Tibial nerve (tissue), 4 donors: Measurements from ENCODE around the gene ERP27. TPM values are rescaled to one million over a fixed set of nuclear protein-coding genes. Genes with fewer than 3 reads are reported as not detected.
A peak's percentile ranks its signal among the peaks of the same experiment; 100 is the strongest.

ENCODE experiments used
- DNase-seq, 2 donors: peaks; one replicate each; pipeline ENCODE4 v3.0.0-alpha.2; 2019; ENCODE audit warnings: low spot score in 2 of 2
- H3K27ac ChIP-seq, 4 donors: fragments of 200-600 bp; sonication (generic) in 3 of 4; one replicate each; pipeline ENCODE4 v1.5.1; 2017 to 2019; ENCODE audit warnings: mild to moderate bottlenecking in 1 of 4
- H3K27me3 ChIP-seq, 2 donors: fragments of 200-600 bp; sonication (generic) in 1 of 2; one replicate each; pipeline versions ENCODE4 v1.5.1 to v1.6.0; 2017 to 2019
- H3K36me3 ChIP-seq, 3 donors: fragments of 200-600 bp; sonication (generic); one replicate each; pipeline ENCODE4 v1.5.1; 2018 to 2019
- H3K4me1 ChIP-seq, 4 donors: fragments of 200-600 bp; sonication (generic) in 3 of 4; one replicate each; pipeline ENCODE4 v1.5.1; 2017 to 2019
- H3K4me3 ChIP-seq, 4 donors: fragments of 200-600 bp; sonication (generic) in 3 of 4; one replicate each; pipeline ENCODE4 v1.5.1; 2017 to 2019; ENCODE audit warnings: mild to moderate bottlenecking in 1 of 4, moderate library complexity in 1 of 4
- H3K9me3 ChIP-seq, 4 donors: fragments of 200-600 bp; sonication (generic) in 3 of 4; one replicate each; pipeline ENCODE4 v1.5.1; 2017 to 2019
- EP300 ChIP-seq, 2 donors: sonication (generic); formaldehyde crosslinking; IDR thresholded peaks; one replicate each; pipeline ENCODE4 v1.6.1; 2017; ENCODE audit warnings: antibody characterized with exemption in 2 of 2, mild to moderate bottlenecking in 1 of 2
- POLR2A ChIP-seq, 2 donors: fragments of 450-650 bp; IDR thresholded peaks; one replicate each; pipeline ENCODE4 v1.6.1; 2017; ENCODE audit warnings: antibody characterized with exemption in 2 of 2, mild to moderate bottlenecking in 2 of 2, moderate library complexity in 2 of 2
- WGBS, 2 donors: methylation state at CpG; one replicate each; pipeline ENCODE4 v1.1.5; 2018; 5-methylcytosine and 5-hydroxymethylcytosine counted together
- total RNA-seq, 4 donors: library from RNA; depleted of rRNA; stranded (reverse); fragments of >200 nt; gene quantifications; one replicate each; pipeline ENCODE4 v1.1.0, GENCODE V29; 2016
- TF ChIP-seq, protein P1 (sequence below), 5 experiments: fragments of 200-600 bp in 3 of 5; fragments of 450-650 bp in 2 of 5; sonication (generic) in 3 of 5; IDR thresholded peaks; one replicate each; pipeline ENCODE4 v1.5.1; 2016 to 2019; ENCODE audit warnings: antibody characterized with exemption in 5 of 5, mild to moderate bottlenecking in 3 of 5, moderate library complexity in 2 of 5

Gene ERP27
- total RNA-seq, 4 donors from 2014 or later, result not detected

DNA sequence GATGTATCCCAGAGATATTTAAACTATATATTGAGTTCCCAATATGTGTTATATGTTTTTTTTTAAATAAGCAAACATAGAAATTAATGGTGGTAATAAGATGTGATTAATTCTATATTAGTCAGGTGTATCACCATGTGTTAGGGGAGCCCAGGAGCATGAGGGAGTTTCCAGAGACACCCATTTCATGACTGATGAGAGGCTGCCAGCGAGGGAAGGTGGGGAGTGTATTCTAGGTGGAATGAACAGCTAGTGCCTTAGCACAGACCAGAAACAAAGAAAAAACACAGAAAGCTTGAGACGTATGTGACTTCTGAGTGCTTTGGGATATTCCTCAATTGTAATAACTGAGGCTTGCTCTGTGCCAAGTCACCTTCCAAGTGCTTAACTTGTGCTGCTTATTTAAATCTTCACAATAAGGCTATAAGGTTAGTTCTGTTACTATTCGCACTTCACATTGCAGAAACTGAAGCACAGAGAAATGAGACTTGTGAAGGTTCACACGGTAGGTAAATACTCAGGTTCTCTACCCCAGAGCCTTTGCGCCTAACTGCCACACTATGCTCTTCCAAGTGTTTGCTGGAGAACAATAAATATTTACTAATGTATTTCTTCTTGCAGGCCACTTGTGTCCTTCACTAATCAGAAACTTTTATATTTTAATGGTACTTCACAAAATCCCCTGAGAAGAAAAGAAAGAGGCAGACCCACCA lies 34.8 kb downstream of the ERP27 start:
- DNase-seq, result no peak
- Histone ChIP-seq H3K36me3 (no peaks in the 10 kb centered on the region), H3K4me3 (no peak overlapping the region), H3K4me1 (peaks cover 0 to 19% (median 9%) of the 10 kb centered on the region in 4 donors), H3K9me3 (no peaks in the 10 kb centered on the region), H3K27me3 (no peaks in the 10 kb centered on the region), H3K27ac (no peak overlapping the region)
- TF ChIP-seq EP300 (IDR thresholded peaks at IDR 0.05), result no peak
- TF ChIP-seq, protein P1, sequence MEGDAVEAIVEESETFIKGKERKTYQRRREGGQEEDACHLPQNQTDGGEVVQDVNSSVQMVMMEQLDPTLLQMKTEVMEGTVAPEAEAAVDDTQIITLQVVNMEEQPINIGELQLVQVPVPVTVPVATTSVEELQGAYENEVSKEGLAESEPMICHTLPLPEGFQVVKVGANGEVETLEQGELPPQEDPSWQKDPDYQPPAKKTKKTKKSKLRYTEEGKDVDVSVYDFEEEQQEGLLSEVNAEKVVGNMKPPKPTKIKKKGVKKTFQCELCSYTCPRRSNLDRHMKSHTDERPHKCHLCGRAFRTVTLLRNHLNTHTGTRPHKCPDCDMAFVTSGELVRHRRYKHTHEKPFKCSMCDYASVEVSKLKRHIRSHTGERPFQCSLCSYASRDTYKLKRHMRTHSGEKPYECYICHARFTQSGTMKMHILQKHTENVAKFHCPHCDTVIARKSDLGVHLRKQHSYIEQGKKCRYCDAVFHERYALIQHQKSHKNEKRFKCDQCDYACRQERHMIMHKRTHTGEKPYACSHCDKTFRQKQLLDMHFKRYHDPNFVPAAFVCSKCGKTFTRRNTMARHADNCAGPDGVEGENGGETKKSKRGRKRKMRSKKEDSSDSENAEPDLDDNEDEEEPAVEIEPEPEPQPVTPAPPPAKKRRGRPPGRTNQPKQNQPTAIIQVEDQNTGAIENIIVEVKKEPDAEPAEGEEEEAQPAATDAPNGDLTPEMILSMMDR (IDR thresholded peaks at IDR 0.05), result no peak
- TF ChIP-seq POLR2A (IDR thresholded peaks at IDR 0.05), result no peak
- WGBS, 2 donors, result 89 to 97% methylated on average over 5 of the region's 5 CpGs

- no peak for DNase-seq
- H3K36me3 ChIP-seq, result no peaks in the 10 kb centered on the region
- no peaks in the 10 kb centered on the region for H3K9me3 ChIP-seq
- peaks cover 0 to 19% (median 9%) of the 10 kb centered on the region in 4 donors for H3K4me1 ChIP-seq
- TF ChIP-seq POLR2A (IDR thresholded peaks at IDR 0.05) (no peak), EP300 (IDR thresholded peaks at IDR 0.05) (no peak)
- TF ChIP-seq, protein P1 (IDR thresholded peaks at IDR 0.05), result no peak
- no peak overlapping the region for H3K4me3 ChIP-seq
- H3K27ac ChIP-seq, result peak overlapping the region in 1 of 4 donors; percentile 45
- WGBS, 2 donors, result 64 to 65% methylated on average over 2 of the region's 2 CpGs
- H3K27me3 ChIP-seq, result no peaks in the 10 kb centered on the region
Measured at GRCh38 chr12:14902465-14902864, 35.9 kb downstream of the ERP27 start.

DNA sequence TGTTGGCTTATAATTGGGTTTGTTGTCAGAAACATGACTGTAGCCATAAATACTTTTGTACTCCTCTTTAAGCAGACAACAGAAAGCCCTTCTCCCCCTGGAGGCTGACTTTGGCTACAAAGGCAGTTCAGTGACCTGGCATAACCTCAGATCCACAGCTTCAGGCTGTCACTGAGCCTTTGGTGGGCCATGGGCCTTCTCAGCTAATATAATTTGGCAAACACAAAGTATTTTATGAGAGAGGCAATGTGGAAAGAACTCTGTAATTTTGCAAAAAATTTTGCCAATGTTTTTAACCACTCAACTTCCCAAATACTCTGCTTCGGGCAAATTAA lies 37.1 kb downstream of the ERP27 start:
- Histone ChIP-seq H3K27me3 (no peaks in the 10 kb centered on the region), H3K27ac (peak overlapping the region in 1 of 4 donors; percentile 69), H3K4me3 (no peak overlapping the region), H3K4me1 (peaks cover 0 to 20% (median 11%) of the 10 kb centered on the region in 4 donors), H3K9me3 (no peaks in the 10 kb centered on the region), H3K36me3 (no peaks in the 10 kb centered on the region)
- 69 to 76% methylated on average over 1 of the region's 1 CpG for WGBS, 2 donors
- TF ChIP-seq EP300 (IDR thresholded peaks at IDR 0.05) (no peak), POLR2A (IDR thresholded peaks at IDR 0.05) (no peak)
- TF ChIP-seq, protein P1 (IDR thresholded peaks at IDR 0.05), result no peak
- no peak for DNase-seq

DNA sequence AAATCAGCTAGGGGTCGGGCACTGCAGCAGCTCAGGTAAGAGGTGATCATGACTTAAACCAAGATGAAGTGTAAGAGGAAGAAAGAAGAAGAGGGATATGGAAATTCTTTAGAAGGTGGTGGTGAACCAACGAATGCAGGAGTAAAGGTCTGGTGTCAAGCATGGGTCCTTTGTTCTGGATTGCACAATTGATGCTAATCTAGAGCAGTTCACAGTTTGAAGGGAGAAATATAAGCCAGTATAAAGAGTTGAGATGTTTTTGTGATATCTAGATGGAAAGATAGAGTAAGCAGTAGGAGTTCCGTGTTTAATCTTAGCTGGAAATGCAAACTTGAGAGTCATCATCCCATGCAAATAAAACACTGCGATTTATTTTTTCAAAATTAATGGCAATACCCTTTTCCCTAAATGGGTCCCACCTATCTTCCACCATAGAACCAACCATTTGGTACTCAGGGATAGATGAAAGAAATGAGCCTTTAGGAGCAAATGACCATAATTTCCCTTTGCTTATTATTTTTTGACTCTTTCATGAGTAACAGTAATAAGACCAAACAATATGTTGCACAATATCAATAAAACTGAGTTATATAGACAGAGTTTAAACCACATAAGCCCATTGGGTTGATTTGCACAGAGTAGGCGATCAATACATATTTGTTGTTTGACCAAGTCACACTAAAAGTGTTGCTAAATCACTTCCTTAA lies 37.7 kb downstream of the ERP27 start:
- Histone ChIP-seq H3K9me3 (no peaks in the 10 kb centered on the region), H3K4me1 (peaks cover 0 to 18% (median 9%) of the 10 kb centered on the region in 4 donors)

More for the DNA sequence above, 37.7 kb downstream of the ERP27 start:
- Histone ChIP-seq H3K27ac (peak overlapping the region in 1 of 4 donors; percentile 69), H3K36me3 (no peaks in the 10 kb centered on the region), H3K27me3 (no peaks in the 10 kb centered on the region), H3K4me3 (no peak overlapping the region)
- WGBS, 2 donors, result 89% methylated on average over 5 of the region's 5 CpGs
- DNase-seq, result no peak
- no peak for TF ChIP-seq POLR2A (IDR thresholded peaks at IDR 0.05)
- TF ChIP-seq, protein P1 (IDR thresholded peaks at IDR 0.05), result no peak
- no peak for TF ChIP-seq EP300 (IDR thresholded peaks at IDR 0.05)
